GM18873 (cell line): Measurements from ENCODE around the gene MTHFSD.

Source experiments
- ATAC-seq: cut with Tn5 transposase; IDR thresholded peaks from one replicate; pipeline ENCODE4 v1.9.1; 2021; ENCODE audit warnings: mild to moderate bottlenecking, moderate library complexity, moderate number of reproducible peaks; ENCODE audit not compliant: unreplicated experiment, low FRiP score

MTHFSD gene

GRCh38 chr16:86504315-86505184 lies 50.5 kb downstream of the MTHFSD start:
- no peak for ATAC-seq

- ATAC-seq, result no peak
Observed at GRCh38 chr16:86503830-86504229, 51.2 kb downstream of the MTHFSD start.

- ATAC-seq, result no peak
Observed at GRCh38 chr16:86502856-86503748, 51.9 kb downstream of the MTHFSD start.

GRCh38 chr16:86501989-86502855 lies 52.8 kb downstream of the MTHFSD start:
- no peak for ATAC-seq

GRCh38 chr16:86500708-86501510 lies 54.1 kb downstream of the MTHFSD start:
- no peak for ATAC-seq

GRCh38 chr16:86499889-86500707 lies 54.9 kb downstream of the MTHFSD start:
- ATAC-seq, result no peak

- no peak for ATAC-seq
Observed at GRCh38 chr16:86499440-86499786, 55.6 kb downstream of the MTHFSD start.

GRCh38 chr16:86498671-86499439 lies 56.2 kb downstream of the MTHFSD start:
- ATAC-seq, result no peak

- ATAC-seq, result no peak
Observed at GRCh38 chr16:86498155-86498670, 56.8 kb downstream of the MTHFSD start.

- ATAC-seq, result no peak
Observed at GRCh38 chr16:86497551-86498021, 57.4 kb downstream of the MTHFSD start.

- no peak for ATAC-seq
Observed at GRCh38 chr16:86496929-86497461, 58.0 kb downstream of the MTHFSD start.

GRCh38 chr16:86496262-86496928 lies 58.6 kb downstream of the MTHFSD start:
- no peak for ATAC-seq

GRCh38 chr16:86495756-86496261 lies 59.2 kb downstream of the MTHFSD start:
- no peak for ATAC-seq

GRCh38 chr16:86495357-86495701 lies 59.7 kb downstream of the MTHFSD start:
- no peak for ATAC-seq

- no peak for ATAC-seq
Observed at GRCh38 chr16:86494565-86495356, 60.3 kb downstream of the MTHFSD start.

GRCh38 chr16:86494039-86494564 lies 60.9 kb downstream of the MTHFSD start:
- ATAC-seq, result no peak
